ENCODE results near the gene LSAMP.

Gene LSAMP

DNA sequence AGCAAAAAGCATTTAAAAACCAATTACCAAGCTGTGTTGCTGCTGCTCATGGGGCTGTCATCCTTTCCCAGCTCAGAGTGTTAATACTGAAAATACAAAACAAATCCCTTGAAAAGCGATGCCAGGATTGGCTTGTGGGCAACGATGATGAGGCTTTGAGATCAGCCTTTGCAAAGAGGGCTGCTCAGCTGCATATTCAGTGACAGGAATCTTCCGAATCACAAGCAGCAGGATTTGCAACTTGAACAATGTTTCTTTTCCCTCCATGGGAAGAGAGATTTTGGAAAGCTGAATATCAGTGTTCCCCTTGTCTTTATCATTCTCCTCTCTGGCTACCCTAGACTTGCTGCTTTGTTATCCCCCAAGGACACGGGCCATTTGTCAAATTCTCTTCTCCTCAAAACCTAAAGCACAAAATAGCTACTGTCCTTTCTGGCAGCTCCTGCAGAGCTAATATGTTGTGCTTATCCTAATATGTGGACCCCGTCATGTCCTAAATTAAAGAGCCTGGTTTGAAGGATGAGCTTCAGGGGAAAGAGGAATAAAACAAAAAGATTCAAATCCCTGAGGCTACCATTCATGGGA, 446.2 kb downstream of the LSAMP start:
- DNase-seq, result no peak

DNA sequence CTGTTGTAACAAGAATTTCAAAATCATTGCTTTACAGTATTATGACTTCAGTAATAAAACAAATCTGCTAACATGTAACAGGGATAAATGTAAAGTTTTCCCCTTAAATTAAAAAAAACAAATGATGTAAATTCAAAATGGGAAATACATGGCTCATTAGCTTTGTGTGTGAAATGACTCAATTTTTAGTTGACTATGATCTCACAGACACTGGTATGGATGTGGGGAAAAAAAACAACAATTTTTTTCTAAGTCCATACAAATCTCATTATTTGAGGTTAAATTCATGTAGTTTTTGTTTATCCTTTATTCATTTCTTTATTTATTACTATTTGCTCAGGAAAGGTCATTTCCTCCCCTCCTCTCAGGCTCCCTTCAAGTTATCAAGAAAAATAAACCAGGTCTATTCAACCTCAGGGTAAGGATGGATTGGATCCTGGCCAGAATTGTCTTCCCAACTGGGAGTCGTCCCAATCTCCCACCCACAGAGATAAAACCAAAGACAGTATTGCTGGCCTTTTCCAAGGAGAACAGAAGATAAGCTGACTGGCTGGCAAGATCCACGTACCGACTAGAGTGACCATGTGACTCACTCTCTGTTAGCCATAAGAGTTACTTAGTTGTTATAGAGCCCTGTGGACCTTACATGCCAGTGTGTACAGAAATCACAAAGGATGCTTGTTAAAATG, 448.7 kb downstream of the LSAMP start:
- no peak for DNase-seq

DNA sequence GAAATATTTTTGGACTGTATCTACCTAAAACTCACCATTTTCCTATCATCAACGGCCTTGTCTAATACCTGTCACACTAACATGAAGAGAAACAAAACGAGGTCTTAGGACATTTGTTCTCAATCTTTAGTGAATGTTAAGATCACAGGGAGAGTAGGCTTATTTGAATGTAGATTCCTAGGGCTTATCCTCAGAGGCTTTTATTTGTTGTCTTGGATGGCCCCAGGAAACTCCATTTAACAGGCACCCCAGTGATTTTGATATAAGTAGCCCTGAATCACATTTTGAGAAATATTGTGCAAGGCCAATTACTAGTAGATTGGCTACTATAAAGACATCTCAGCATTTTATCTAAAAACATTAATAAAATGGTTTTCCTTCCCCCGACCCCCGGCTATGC, 454.6 kb downstream of the LSAMP start:
- no peak for DNase-seq

DNA sequence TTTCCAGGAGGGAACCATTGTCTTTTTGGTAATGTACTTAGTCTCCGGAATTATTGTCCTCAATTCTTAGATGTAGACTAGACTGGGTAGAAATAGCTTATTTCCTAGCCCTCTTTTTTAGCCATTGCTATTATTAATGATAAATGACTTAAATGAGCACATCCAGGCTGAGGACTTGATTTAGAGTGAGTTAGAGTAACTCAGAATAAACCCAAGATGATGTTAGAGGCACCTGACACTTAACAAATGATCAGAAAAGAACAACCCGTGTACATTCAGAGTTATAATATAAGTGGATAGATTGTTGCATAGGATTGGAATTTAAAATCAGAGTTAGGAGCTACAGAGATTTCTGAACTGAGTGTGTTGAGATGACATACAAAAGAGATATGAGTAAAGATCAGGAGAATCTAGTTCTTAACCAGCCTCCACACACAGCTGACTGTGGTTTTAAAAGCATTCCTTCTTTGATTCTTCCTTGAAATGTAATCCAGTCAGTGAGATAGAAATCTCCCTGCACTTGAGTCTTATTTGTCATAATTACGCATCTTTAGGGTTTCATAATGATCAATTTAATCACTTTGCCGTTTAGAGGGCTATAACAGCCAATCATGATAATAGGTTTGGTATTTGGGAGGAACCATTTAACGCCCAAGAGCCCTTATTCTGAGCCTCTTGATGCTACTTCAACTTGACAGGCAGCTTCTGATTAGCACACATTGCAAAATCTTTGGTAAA, 455.4 kb downstream of the LSAMP start:
- DNase-seq, result no peak

DNA sequence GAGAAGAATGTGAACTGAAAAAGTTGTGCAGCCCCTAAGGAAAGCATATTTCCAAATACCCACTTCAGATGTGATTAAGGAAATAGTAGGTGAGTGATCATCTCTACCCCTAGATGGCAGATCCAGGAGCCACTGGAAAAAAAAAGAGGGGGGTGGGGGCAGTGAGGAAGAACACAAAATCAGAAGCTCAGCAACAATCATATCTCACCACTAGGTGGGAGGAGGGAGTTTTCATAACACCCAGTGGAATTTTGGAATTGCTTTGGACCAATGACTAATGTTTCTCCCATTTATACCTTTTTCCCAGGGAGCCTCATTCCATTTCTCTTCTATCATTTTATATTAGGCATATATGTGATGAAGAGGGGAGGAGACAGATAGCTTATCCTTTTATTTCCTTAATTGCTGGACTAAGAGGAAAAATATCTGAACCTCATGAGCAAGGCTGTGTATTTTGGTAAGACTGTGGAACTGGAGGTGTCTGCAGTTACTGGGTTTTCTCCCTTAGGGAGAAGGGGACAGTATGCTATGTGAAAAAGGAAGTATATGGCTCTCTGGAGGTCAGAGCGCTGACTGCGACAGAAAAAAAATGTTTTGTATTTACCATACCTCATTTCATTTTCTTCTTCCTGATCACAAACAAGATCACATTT, 458.6 kb downstream of the LSAMP start:
- DNase-seq, result no peak

DNA sequence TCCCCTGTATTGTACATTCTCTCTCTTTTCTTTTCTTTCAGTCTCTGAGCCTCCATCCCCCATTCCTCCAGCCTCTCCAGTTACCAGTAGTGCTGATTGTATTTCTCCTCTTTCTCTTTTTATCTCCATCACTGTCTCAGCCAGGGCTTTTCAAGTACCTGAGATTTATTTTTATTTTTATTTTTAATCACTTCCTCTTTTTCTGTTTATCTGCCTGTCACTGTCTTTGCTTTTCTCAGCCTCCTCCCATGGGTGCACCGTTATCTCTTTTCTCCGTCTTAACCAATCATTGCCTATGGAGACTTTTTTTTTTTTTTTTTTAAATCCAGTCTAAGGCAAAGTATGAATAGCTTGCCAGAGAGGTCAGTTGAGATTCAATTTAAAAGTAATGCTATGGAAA, 462.7 kb downstream of the LSAMP start:
- no peak for DNase-seq

DNA sequence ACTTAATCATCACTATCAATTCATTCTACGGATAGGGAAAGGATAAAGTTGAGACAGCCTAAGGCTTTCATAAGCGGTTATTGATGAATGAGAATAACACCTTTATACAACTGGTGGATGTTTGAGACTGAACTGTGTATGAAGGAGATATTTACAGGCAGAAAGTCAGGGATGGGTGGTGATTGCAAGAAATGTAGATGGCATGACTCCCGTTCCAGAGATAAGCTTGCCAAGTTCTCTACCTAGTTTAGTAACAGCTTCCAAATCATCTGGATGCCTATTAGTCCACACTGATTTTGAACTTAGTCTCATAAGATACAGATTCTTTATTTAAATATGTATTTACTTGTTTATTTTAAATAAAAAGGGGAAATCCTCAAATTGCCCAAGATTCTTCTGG, 463.2 kb downstream of the LSAMP start:
- DNase-seq, result no peak

DNA sequence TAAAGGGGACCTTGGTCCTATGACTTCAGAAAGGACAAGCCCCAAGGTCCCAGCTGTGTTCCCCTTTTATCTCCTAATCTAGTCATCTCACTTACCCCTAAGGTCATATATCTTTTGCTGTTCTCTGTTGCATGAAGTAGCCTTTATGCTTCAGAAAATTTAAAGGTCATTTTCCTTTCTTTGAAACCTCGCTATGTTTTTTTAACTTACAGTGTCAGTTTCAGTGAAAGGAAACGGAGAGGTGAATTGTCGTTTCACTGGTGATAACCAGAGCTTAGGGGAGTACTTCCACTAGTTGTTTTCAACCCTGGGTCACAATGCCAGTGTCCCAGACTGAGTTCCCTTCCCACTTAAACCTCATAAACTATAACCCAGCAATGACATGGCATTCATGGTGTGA, 464.6 kb downstream of the LSAMP start:
- no peak for DNase-seq

DNA sequence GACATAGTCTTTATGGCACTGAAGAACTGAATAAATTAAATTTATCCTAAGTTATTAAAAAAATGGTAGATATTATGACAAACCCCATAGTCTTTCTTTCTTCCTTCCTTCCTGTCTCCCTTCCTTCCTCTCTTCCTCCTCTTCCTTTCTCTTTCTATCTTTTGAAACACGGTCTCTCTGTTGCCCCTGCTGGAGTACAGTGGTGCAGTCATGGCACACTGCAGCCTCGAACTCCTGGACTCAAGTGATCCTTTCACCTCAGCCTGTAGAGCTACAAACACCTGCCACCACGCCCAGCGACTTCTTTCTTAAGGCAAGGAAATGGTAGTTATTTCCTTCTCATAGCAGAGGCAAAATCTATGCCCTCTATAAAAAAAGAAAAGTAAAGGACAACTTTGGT, 467.4 kb downstream of the LSAMP start:
- no peak for DNase-seq

DNA sequence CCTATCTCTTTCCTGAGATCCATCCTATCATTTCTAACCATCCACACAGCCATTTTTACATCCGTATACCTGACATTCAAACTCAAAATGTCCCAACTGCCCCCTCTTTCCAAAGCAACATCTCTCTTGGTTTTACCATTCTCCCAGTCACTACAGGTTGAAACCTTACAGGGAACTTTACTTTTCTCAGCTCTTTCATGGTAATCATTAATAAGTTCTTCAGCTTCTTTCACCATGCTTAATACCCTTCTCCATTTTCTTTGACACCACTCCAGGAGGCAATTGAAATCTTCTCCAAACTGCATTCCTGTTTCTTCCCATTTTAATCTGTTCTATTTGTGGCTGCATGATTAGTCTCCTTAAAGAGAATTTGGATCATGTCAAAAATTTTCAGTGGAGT, 469.5 kb downstream of the LSAMP start:
- no peak for DNase-seq

DNA sequence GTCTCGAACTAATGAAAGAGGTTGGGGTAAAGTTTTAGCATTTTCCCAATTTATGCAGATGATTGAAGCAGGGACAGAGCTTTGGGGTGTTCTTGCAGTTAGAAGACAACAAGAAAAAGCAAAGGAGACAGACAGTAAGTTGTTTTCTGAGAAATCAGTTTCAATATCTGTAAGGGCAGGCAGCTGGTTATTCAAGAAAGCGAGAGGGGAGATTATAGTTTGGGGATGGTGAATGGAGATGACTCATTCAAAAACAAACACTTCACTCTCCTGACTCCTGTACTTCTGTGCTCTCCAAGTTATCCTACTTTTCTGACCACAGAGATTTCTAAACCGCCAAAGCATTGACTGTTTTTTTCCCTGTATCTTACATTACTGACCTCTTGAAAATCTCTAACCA, 469.9 kb downstream of the LSAMP start:
- DNase-seq, result no peak

DNA sequence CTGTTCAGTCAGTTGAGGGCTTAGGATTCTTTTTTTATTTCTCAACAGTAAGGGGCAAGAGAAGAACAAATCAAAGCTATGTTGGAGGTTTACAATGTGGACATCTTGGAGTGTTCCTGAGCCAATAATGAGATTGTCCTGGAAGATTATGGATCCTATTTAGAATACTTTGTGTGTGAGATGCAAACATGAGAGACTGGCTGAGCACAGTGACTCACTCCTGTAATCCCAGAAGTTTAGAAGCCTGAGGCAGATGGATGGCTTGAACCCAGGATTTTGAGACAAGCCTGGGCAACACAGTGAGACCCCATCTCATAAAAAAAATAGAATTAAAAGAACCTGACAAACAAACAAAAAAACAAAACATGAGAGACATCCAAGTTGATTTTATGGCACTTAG, 470.3 kb downstream of the LSAMP start:
- DNase-seq, result no peak

DNA sequence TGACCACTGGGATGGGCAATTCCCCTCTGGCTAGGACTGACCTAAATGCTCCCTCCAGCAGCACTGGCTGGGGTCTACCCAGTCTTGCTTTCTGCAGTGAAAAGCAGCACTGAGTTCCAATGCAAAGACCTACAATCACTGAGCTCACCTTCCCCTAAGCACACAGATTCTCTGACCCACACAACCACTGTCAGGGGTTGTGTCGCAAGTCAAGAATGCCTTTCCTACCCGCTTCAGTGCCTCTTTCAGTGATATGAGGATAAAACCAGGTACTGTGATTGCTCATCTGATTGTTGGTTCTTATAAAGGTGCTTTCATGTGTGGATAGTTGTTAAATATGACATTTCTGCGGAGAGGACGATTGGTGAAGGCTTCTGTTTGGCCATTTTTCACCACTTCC, 476.4 kb downstream of the LSAMP start:
- DNase-seq, result no peak

DNA sequence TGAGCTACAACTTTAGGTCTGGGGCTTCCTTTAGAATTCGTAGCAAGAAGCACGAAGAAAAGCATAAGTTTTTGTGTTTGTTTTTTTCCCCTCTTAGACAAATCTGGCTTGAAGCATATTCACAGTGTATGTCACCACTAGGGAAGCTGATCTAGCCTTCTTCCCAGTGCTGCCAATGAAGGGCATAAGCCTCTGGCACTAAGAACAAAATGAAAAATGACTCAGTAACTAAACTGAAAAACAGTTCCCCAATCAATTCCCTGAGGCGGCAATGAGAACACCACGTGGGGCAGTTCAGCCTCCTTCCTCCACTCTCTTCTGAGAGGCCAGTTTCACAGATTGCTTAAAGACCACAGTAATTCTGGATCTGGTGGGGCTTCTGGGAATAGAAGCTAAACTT, 483.9 kb downstream of the LSAMP start:
- DNase-seq, result no peak

DNA sequence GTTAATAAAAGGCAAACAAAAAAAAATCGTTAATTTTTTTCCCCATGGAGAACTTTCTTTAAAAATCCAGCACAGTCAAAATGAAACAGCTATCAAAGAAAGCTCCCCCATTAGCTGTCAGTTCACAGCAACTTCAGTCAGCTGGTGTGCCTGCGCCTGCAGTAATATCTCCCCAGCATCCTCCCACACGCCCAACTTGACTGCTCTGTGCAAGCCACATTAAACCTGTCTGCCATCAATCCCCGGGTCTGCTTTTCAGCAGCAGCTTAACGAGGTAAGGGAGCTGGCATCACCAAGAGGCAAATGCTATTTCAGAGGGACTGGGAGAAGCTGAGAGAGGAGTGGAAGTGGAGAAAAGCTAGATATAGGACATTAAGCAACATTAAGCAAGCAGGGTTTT, 484.5 kb downstream of the LSAMP start:
- no peak for DNase-seq

DNA sequence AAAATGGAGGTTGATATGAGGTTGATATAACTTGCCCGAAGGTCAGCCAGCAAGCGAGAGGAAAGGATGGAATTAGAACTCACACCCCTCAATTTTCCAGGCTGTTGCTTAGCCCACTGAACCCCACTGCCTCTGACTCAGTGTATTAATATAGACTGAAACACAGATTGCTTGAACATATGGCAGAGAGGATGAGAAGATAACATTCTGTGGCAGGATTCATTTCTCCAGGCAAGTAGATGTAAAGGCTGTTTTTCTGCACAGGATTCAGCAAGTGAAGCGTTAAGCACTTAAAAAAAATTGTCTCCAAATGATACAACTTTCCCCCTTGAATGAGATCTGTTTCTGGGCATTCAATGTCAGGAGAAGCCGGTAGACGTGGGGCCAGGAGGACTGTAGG, 486.8 kb downstream of the LSAMP start:
- DNase-seq, result no peak

DNA sequence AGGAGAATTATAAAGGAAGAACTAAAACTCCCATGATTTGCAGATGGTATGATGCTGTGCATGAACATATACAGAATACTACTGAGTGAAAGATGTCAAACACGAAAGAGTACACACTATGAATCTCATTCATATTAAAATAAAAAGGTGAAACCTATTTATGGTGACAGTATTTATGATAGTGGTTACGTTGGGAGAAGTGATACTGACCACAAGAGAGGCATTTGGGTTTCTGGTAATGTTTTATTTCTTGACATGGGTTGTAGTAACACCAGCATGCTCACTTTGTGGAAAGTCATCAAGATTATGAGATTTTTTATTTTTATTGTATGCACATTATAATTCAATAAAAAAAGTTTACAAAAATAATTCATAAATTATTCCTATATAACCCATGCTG, 498.0 kb downstream of the LSAMP start:
- no peak for DNase-seq

DNA sequence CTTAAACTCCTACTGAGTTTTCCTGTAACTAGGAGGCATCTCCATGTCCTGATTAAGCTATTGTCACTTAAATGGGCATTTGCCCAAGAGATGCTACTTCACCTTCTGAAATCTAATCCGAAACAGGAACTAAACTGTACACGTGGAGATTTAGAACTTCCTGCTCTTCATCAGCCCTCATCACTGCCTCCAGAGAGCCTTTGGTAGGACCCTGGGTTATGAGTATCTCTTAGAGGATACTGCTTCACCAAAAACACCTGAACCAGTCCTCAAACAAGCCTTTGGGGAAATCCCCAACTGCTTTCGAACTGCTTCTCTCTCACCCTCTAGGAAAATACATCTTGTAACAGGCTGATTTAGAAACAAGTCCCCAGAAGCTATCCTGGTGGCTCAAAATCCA, 501.7 kb downstream of the LSAMP start:
- DNase-seq, result no peak

DNA sequence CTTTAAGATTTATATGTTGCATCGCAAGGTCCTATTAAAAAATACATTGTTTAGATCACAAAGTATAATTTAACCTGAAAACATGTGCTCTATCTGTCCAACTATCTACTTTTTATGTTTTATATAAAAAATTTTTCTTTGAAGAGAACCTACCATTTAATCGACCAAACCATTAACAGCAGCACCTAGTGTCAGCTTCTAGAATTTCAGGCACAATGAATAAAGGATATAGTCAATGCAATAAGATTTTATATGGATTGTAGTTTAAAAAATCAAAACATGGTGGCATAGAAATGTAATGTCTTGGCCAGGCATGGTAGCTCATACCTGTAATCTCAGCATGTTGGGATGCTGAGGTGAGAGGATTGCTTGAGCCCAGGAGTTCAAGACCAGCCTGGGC, 508.2 kb downstream of the LSAMP start:
- DNase-seq, result no peak

DNA sequence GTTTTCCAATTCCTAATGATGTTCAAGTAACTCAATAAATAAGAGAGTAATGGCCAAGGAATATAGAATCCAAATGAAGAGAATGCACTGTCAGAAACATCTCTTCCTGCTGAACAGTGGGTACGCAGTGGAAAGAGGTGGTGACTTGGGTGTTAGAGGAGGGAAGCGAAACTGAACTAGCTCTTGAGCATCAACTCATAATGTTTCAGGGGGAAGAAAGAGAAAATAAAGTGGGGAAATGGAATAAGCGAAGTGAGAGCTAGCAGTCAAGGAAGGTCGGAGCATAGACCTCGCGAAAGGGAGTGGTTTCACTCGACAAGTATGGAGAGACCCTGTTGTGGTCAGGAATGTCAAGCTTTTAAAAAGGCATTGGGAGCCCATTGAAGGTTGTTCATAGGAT, 512.5 kb downstream of the LSAMP start:
- DNase-seq, result no peak

DNA sequence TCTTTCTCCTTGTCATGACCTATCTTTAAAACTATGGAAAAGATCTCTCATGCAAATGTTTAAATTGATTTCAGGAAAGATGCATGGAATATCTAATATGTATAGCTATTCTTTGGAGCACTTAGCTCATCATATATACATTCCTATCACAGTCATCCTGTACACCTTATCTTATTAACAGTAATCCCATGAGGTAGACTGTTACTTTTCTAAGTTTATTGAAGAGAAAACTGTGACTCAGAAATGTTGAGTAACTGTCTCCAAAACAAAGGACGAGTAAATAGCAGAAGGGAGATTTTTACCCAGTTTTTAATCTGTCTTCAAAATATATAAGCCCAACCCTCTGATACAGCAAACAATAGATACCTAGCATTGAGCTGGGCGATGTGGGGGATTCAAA, 513.7 kb downstream of the LSAMP start:
- no peak for DNase-seq

DNA sequence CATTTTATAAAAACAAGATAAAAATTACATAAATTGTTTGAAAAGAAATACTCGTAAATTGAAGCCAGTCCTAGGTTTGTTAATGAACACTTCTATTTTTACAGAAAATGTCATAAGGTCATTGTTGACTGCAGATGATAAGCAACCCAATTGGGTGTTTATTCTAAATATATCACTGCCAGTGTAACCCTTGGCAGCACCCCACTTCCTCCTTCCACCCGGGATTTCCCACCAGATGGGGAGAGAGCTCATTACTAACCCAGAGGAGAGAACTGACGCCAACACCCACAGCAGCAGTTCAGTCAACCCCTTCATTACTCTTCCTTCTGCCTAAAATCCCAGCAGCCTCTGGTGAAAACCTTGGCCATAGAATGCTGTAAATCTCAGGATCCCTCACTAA, 514.4 kb downstream of the LSAMP start:
- no peak for DNase-seq

DNA sequence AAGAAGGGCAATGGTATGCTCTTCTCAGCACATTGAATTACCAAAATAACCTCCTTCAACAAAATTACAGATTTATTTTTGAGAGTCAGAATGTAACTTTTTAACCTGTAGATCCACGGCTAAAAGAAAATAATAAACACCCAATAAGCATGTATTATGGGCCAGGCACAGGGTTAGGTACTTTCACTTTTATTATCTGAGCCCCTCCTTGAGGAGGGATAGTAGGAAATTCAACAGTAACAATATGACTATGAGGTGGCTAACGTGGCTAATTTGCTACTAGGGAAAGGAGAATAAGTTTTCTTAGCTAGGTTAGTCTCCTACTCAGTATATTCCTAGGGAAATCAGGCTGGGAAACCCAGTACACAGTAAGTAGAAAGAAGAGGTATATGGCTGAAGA, 515.1 kb downstream of the LSAMP start:
- no peak for DNase-seq

DNA sequence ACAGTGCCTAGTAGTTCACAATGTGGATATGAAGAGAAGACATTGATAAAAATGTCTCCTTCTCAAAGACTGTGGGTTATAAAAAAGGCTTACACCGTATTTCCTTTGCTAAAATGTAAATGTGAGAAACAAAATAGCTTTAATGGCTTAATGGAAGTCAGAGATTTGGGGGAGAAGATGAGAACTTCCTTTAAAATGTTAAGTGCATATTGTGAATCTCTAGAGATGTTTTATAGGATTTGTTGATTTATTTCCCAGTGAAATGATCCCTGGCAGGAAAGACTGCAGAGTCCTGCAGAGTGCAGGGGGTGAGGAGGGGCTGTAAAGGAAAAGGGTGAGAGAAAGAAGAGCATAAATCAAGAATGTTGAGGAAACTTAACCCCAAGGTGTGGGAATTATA, 516.9 kb downstream of the LSAMP start:
- no peak for DNase-seq

All from activated CD4-positive, alpha-beta T cell treated with anti-CD3 and anti-CD28 coated beads, Interleukin-2, Interleukin-6, amounts not matched to agents 100 ng/mL and 50 ng/mL, durations not matched to agents 16 hours and 8 hours (primary cell).